Measurements from ENCODE around the gene KRTAP1-1.

DNA sequence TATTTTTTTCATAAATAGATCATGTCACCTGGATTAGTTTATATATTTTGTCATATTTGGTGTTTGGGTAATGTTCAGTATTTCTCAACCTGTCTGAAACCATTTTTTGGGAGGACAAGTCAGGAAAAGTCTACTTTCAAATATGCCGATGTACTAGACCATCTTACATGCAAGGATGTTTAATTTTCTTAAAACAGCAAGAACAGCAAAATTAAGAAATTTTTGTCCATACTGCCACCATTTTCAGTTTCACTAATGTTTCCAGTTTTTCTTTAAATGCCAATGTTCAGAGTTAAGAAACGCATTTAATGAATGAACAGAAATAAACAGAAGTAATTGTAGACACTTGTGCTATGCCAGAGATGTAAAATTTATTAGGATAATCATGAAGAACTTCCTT lies 48.2 kb downstream of the KRTAP1-1 start:
- TF ChIP-seq EZH2 (IDR thresholded peaks at IDR 0.05; ENCODE audit: low read length, unreplicated experiment) (no peak), CTCF (conservative IDR thresholded peaks at IDR 0.05; ENCODE audit: low read depth, low read length) (no peak)

Data from PC-3 (cell line).